GM18517 (cell line): Measurements from ENCODE around the gene SWAP70.
A peak's percentile ranks its signal among the peaks of the same experiment; 100 is the strongest.
"Not testable (repeated sequence)": the region's sequence is repeated elsewhere in the genome, so short reads cannot be mapped to it uniquely, and the experiment has no call there.

Experiments used
- ATAC-seq: cut with Tn5 transposase; IDR thresholded peaks from one replicate; pipeline ENCODE4 v1.9.1; 2021; ENCODE audit warnings: mild to moderate bottlenecking, moderate library complexity; ENCODE audit not compliant: unreplicated experiment

SWAP70 gene

DNA sequence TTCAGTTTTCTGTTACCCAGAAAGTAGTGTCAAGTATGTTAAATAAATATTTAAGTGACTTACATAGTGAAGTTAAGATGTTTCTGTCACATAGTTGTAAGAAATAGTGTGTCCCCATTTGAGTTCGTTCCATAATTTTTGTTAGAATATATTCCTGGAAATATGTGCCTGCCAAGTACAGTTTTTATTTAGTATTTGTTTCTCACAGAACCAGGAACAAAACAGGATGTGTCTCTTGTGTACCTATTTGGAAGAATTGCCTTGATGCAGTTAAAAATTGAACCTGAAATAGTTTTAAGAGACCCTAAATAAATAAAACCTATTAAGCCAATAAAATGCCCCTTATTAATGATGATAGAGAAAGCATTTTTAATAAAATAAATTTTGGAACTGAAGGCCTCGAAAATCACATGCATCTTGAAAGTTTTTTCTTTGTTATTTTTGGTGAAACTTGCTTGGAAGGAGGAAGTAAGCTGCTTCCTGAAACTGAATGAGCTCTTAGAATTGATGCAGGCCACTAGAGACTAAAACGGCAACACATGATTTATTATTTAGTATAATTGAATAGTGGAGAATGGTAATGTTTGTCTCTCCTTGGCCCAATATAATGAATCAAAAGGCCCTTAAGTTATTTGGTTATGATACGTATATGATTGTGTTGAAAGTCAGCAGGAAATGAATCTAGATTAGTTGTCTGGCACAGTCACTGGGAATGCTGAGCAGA, 55.9 kb downstream of the SWAP70 start:
- ATAC-seq = no peak

DNA sequence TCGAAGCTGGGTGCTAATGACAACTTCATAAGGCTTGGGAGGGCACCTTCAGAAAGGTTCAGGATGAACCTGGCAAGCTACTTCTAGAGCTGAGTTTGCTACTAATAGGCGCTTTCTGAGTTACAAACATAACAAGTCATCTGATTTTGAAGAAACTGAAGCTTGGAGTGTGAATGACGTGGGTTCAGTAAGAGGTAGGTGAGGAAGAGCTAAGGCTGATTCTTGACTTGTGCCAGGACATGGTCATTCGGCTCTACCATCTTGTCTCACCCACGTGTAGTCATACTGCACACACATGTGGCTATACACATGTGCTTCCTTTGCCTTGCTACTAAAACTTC, 56.4 kb downstream of the SWAP70 start:
- ATAC-seq = no peak

- ATAC-seq = no peak
Observed at GRCh38 chr11:9722023-9722422, 58.1 kb downstream of the SWAP70 start.

DNA sequence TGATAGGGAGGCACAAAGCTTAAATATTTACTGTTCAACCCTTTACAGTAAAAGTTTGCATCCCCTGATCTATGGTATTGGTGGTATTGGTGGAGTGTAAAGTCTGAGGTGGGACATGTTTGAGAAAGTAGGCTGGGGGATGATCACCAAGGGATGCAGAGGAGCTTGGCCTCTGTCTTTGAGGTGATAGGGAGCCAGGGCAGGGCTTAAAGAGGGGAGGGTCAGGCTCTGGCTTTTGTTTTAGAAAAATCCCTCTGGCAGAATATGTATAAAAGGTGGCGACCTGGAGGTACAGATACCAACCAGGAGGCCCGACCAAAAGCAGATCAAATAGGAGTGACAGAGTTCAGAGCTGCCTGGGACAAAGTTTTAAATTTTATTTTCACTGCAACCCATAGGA, 59.0 kb downstream of the SWAP70 start:
- ATAC-seq = no peak

DNA sequence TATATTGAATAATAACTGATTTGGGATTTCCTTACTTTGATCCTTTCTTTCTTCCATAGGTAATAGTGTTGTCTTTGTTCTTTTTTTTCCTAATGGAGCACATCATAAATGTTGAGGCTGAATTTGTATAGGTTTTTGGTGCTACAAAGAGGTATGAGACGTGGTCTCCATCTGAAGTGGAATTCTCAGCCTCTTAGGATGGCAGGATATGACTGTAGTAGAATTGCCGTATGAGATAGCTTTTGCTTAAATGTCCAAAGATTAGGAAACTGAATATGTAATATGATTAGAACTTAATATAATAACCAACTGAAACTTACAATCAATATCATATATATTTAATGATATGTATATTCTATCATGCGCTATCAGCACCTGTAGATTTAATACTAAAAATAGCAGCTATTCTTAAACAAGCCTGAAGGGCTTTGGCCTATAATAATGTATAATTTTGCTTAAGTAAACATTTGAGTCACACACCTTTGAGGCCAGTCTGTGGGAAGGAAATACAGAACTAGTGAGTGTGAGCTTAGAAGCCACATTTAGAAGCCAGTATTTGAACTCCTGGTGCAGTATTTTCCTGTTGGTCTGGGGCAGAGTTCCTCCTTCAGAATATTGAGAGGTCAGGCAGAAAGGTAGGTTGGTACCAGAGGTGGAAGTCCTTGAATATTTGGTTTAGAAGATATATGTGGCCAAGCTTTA, 62.6 kb downstream of the SWAP70 start:
- ATAC-seq = no peak

GRCh38 chr11:9728058-9728457, 64.2 kb downstream of the SWAP70 start:
- ATAC-seq = no peak

GRCh38 chr11:9731256-9731655, 67.4 kb downstream of the SWAP70 start:
- ATAC-seq = no peak

DNA sequence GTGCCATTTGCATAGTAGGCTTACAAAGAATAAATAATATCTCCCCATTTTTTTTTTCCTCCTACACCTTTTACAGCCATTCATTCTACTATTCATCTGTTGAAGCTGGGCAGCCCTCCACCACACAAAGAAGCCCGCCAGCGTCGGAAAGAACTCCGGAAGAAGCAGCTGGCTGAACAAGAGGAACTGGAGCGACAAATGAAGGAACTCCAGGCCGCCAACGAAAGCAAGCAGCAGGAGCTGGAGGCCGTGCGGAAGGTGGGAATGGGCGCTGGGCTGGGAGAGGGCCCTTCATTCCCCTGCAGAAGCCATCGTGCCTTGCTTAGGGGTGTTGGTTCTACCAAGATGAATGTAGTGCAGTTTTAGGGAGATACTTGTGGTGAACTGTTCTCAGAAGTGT, 68.6 kb downstream of the SWAP70 start:
- ATAC-seq = no peak

DNA sequence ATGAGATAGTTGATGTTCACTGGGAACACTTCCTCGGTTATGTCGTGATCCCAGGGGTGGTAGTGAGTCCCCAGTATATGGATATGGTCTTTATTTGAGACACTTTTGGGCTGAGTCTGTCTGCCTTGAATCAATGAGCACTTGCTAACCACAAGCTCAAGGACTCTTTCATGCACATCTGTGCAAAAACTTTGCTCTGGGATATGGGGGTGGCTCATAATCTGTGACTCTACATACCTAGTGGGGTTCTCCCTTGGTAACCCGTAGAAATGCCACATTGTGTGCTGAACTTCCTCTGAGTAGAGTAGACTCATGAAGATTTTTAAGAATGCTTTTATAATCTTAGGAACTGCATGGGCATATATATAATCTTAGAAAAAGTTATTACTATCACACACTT, 69.3 kb downstream of the SWAP70 start:
- ATAC-seq = no peak

- ATAC-seq = no peak
Observed at GRCh38 chr11:9735236-9735635, 71.4 kb downstream of the SWAP70 start.

DNA sequence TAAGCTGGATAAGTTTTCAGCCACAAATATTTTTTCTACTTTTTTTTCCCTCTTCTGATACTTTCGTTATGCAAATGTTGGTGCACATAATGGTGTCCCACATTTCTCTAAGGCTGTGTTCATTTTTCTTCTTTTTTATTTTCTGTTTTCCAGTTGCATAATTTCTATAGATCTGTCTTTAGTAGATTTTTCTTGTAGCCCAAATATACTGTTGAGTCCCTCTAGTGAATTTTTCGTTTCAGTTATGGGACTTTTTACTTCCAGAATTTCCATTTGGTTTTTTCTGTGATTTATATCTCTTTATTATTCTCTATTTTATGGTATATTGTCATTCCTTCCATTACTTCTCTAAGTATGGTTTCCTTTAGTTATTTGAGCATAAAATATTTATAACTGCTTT, 72.0 kb downstream of the SWAP70 start:
- no peak for ATAC-seq

DNA sequence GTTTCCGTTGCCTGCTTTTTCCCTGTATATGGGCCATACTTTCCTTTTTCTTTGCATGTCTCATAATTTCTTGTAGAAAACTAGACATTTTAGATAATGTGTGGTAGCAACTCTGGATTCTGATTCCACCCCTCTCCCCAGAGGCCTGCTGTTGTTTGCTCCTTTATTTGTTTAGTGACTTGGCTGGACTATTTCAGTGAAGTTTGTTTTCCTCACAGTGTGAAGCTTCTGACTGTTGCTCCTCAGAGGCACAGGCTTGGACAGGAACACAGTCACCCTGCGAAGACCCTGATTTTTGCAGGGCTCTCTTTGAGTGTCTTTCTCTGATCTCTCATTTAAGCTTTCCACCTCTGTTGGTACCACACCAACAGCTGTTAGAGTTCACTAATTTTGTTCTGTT, 72.5 kb downstream of the SWAP70 start:
- ATAC-seq = no peak

- ATAC-seq = no peak
Observed at GRCh38 chr11:9738116-9738515, 74.2 kb downstream of the SWAP70 start.

- no peak for ATAC-seq
Observed at GRCh38 chr11:9738707-9739106, 74.8 kb downstream of the SWAP70 start.

DNA sequence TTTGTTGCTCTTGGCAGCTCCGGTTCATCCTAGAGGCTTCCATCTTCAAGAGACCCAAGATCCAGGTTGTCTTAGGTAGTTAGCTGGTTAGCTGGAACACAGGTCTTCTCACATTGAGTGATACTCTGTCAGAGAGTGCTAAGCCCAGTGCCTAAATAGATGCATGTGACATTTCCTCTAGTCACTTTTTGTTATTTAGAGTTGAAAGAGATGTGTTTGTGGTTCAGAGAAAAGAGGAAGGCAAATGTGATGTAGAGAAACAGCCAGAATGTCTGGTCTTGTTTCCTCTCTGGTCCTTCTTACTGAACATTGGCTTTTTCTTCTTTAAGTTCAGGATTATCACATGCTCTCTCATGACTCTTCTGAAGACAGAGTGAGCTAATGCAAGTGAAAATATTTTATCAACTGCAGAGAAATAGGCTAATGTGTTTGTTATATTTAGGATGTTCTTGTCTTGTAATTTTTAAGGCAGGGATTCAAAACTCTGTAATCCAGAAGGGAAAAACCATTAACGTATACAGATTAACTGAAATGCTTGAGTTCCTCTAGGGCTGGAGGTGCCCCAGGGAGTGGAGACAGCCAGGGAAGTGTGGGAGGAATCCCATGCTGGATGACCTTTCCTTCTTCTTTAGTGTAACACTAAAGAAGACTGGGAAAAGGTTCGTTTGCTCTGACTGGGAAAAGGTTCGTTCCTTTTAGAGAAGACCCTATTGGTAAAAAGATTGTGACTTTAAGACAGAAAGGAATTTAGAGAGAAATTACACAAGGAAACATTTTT, 75.4 kb downstream of the SWAP70 start:
- ATAC-seq = peak; percentile 74

DNA sequence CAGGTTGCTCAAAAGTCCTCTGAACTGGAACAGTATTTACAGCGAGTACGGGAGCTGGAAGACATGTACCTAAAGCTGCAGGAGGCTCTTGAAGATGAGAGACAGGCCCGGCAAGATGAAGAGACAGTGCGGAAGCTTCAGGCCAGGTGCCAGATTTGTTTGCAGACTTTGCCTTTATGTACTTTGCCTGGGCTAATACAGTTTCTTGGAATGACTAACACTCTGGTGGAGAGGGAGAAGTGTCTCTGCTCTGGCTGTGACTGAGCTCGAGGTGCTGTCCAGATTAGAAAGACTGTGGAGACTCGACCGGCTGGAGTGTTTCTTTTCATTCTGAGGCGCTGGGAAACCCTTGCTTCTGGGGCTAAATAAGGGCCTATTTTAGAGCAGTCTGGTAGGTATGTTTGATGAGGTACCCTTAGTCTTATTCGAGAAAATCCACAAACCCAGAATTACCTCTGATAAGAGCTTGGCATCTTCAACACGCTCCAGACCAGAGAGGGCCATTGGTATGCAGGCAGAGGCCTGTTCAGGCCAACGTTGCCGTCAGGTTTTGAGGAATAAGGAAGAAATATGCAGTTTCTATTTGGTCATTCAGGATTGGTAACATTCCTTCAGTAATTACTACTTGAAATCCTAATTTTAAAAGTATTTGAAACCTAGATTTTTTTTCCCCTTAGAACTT, 76.5 kb downstream of the SWAP70 start:
- no peak for ATAC-seq

GRCh38 chr11:9741260-9741659, 77.4 kb downstream of the SWAP70 start:
- ATAC-seq = no peak

DNA sequence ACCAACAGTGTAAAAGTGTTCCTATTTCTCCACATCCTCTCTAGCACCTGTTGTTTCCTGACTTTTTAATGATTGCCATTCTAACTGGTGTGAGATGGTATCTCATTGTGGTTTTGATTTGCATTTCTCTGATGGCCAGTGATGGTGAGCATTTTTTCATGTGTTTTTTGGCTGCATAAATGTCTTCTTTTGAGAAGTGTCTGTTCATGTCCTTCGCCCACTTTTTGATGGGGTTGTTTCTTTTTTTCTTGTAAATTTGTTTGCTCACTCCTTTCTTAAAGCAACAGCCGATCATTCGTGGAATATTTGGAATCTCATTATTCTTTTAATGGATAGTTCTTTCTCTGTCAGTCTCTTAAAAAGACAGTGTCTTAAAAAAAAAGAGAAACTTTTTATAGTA, 79.6 kb downstream of the SWAP70 start:
- ATAC-seq = not testable (repeated sequence)

DNA sequence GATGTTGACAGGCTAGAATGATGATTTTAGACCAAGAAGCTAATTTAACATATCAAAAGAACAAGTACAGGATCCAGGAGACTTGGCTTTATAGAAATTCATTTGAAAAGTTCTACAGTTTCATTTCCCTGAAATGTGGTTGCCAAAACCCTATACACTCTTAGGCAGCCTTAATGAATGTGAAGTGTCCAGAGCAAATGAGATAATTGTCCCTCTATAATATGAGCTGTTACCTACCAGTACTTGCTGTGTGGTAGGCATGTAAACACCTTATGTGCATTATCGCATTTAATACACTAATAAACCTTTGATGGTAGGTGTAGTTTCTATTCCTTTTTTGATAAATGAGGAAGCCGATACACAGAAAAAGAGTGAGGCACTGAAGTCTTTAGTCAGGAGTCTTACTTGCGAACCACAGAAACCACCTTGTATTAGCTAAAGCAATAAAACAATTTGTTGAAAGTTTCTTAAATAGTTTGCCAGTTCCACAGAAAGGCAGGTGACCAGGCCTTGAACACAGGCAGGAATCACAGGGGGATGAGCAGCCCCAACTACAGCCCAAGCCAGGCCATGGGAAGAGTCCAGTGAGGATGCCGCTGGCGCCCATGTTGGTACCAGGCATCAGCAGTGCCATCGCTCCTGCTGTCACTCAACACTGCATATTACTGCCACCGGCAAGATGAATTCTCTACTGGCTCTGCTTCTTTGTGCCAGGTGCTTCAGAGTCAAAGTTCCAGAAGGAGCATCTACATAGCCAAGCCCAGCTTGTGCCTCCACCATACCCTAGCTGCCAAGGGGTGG, 81.7 kb downstream of the SWAP70 start:
- ATAC-seq = no peak

- no peak for ATAC-seq
Observed at GRCh38 chr11:9747229-9747628, 83.4 kb downstream of the SWAP70 start.

GRCh38 chr11:9747828-9748227, 84.0 kb downstream of the SWAP70 start:
- ATAC-seq = no peak
